H1 (cell line): ENCODE data around the gene MSL1.

Experiments
- EGR1 ChIP-seq: IDR thresholded peaks from 2 replicates; pipeline ENCODE4 v1.6.1; 2011; ENCODE audit warnings: low read depth, low read length, borderline replicate concordance
- YY1 ChIP-seq: IDR thresholded peaks from 2 replicates; pipeline ENCODE4 v1.6.1; 2011; ENCODE audit warnings: low read depth, mild to moderate bottlenecking, low read length

DNA sequence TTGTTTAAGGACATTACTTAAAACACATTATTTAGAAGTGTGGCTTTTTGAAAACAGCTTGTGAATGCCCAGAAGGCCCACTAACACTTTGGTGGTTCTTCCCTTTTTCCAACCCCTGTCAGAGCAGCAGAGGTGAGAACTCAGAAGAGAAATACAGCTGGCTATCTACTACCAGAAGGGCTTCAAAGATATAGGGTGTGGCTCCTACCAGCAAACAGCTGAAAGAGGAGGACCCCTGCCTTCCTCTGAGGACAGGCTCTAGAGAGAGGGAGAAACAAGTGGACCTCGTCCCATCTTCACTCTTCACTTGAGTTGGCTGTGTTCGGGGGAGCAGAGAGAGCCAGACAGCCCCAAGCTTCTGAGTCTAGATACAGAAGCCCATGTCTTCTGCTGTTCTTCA is 48.6 kb downstream of the MSL1 start:
- TF ChIP-seq EGR1 (no peak), YY1 (no peak)
